ENCODE data around the gene SCYGR7. TPM values are rescaled to one million over a fixed set of nuclear protein-coding genes. Genes with fewer than 3 reads are reported as not detected.

The SCYGR7 gene
- total RNA-seq, 2 donors from 2014 or later: not detected

GRCh38 chr2:227703961-227704360 lies 24.2 kb upstream of the SCYGR7 start:
- H3K9ac ChIP-seq (ENCODE audit: extremely low read depth, low read length, poor library complexity, severe bottlenecking): no peak overlapping the region
- Mint-ChIP-seq H3K27ac (no peak overlapping the region), H3K27me3 (ENCODE audit: insufficient read depth) (no peaks in the 10 kb centered on the region), H3K9me3 (peaks cover 3% of the 10 kb centered on the region), H3K36me3 (ENCODE audit: low read depth) (no peaks in the 10 kb centered on the region), H3K4me1 (peaks cover 2% of the 10 kb centered on the region), H3K4me3 (no peak overlapping the region)
- H3K4me3 ChIP-seq (ENCODE audit: low read length): no peak overlapping the region
- no peak for TF ChIP-seq CTCF (conservative IDR thresholded peaks at IDR 0.05)
- no peaks in the 10 kb centered on the region for H3K36me3 ChIP-seq (ENCODE audit: control insufficient read depth, insufficient read depth, low read length)
- no peaks in the 10 kb centered on the region for H3K27me3 ChIP-seq (ENCODE audit: control insufficient read depth, insufficient read depth, low read length, poor library complexity, severe bottlenecking)
- H3K4me1 ChIP-seq (ENCODE audit: control insufficient read depth, insufficient read depth, low read length): no peaks in the 10 kb centered on the region
- H3K27ac ChIP-seq (ENCODE audit: low read depth, low read length): no peak overlapping the region
- DNase-seq: no peak
- no peaks in the 10 kb centered on the region for H3K9me3 ChIP-seq (ENCODE audit: control insufficient read depth, low read length)
- 89 to 95% methylated on average over 2 to 3 of the region's 3 CpGs for WGBS, 2 experiments (ENCODE audit: insufficient coverage in 1 of 2, insufficient read length in 1 of 2)

- Histone ChIP-seq H3K9ac (ENCODE audit: extremely low read depth, low read length, poor library complexity, severe bottlenecking) (no peak overlapping the region), H3K27ac (ENCODE audit: low read depth, low read length) (no peak overlapping the region), H3K4me1 (ENCODE audit: control insufficient read depth, insufficient read depth, low read length) (no peaks in the 10 kb centered on the region), H3K36me3 (ENCODE audit: control insufficient read depth, insufficient read depth, low read length) (no peaks in the 10 kb centered on the region), H3K27me3 (ENCODE audit: control insufficient read depth, insufficient read depth, low read length, poor library complexity, severe bottlenecking) (no peaks in the 10 kb centered on the region), H3K9me3 (ENCODE audit: control insufficient read depth, low read length) (no peaks in the 10 kb centered on the region), H3K4me3 (ENCODE audit: low read length) (no peak overlapping the region)
- WGBS, 2 experiments (ENCODE audit: insufficient coverage in 1 of 2, insufficient read length in 1 of 2): 93 to 97% methylated on average over 2 to 4 of the region's 4 CpGs
- Mint-ChIP-seq H3K4me1 (peaks cover 2% of the 10 kb centered on the region), H3K4me3 (no peak overlapping the region), H3K9me3 (peaks cover 9% of the 10 kb centered on the region), H3K27me3 (ENCODE audit: insufficient read depth) (no peaks in the 10 kb centered on the region), H3K36me3 (ENCODE audit: low read depth) (no peaks in the 10 kb centered on the region), H3K27ac (peak overlapping the region; percentile 20)
- DNase-seq: no peak
- TF ChIP-seq CTCF (conservative IDR thresholded peaks at IDR 0.05): no peak
Observed at GRCh38 chr2:227706859-227707258, 21.3 kb upstream of the SCYGR7 start.

DNA sequence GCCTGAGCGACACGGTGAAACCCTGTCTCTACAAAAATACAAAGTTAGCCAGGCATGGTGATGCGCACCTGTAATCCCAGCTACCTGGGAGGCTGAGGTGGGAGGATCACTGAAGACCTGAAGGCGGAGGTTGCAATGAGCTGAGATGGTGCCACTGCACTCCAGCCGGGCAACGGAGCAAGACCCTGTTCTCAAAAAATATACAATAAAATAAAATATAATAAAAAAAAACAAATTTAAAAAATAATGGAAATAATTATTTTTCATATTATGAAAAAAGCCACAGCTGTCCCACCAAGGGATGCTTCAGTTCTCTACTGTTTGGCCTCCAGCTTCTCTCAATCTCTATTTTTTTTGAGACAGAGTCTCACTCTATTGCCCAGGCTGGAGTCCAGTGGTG lies 20.7 kb upstream of the SCYGR7 start:
- Mint-ChIP-seq H3K4me3 (no peak overlapping the region), H3K27ac (no peak overlapping the region), H3K27me3 (ENCODE audit: insufficient read depth) (no peaks in the 10 kb centered on the region), H3K36me3 (ENCODE audit: low read depth) (no peaks in the 10 kb centered on the region), H3K4me1 (peaks cover 2% of the 10 kb centered on the region), H3K9me3 (peaks cover 6% of the 10 kb centered on the region)
- Histone ChIP-seq H3K27ac (ENCODE audit: low read depth, low read length) (no peak overlapping the region), H3K9ac (ENCODE audit: extremely low read depth, low read length, poor library complexity, severe bottlenecking) (no peak overlapping the region), H3K27me3 (ENCODE audit: control insufficient read depth, insufficient read depth, low read length, poor library complexity, severe bottlenecking) (no peaks in the 10 kb centered on the region), H3K4me3 (ENCODE audit: low read length) (no peak overlapping the region), H3K9me3 (ENCODE audit: control insufficient read depth, low read length) (no peaks in the 10 kb centered on the region), H3K36me3 (ENCODE audit: control insufficient read depth, insufficient read depth, low read length) (no peaks in the 10 kb centered on the region), H3K4me1 (ENCODE audit: control insufficient read depth, insufficient read depth, low read length) (no peaks in the 10 kb centered on the region)
- TF ChIP-seq CTCF (conservative IDR thresholded peaks at IDR 0.05): no peak
- no peak for DNase-seq
- 67 to 75% methylated on average over 3 to 4 of the region's 6 CpGs for WGBS, 2 experiments (ENCODE audit: insufficient coverage in 1 of 2, insufficient read length in 1 of 2)
